Caco-2 (cell line): ENCODE data around the gene CAMTA2. TPM values are rescaled to one million over a fixed set of nuclear protein-coding genes. Genes with fewer than 3 reads are reported as not detected.

Source experiments
- BruUV-seq: library from RNA; stranded (reverse); fragments of 400-500 nt; replicated peaks from 2 replicates; lab custom pipeline; 2021; lab: Mats Ljungman, UMichigan
- CTCF ChIA-PET: fragments of 300-600 bp; sonication (Branson Sonifier 250); formaldehyde crosslinking; loops from one replicate; lab custom pipeline; 2022; ENCODE audit warnings: antibody characterized with exemption; lab: Charles Lee
- POLR2A ChIA-PET: fragments of 300-600 bp; sonication (Branson Sonifier 250); formaldehyde crosslinking; loops from one replicate; lab custom pipeline; 2022; ENCODE audit warnings: antibody characterized with exemption; lab: Charles Lee
- DNase-seq, 2 experiments: peaks; one replicate each; pipeline versions ENCODE4 v3.0.0 to v3.0.0-alpha.2; 2020 to 2022
- H3K27me3 ChIP-seq: replicated peaks from 2 replicates; pipeline ENCODE4 v1.6.0; 2011; ENCODE audit warnings: low read length; ENCODE audit not compliant: control insufficient read depth, insufficient read depth
- H3K36me3 ChIP-seq: 2 replicates; pipeline ENCODE4 v1.5.1; 2011; ENCODE audit warnings: low read length; ENCODE audit not compliant: control insufficient read depth, insufficient read depth
- H3K4me1 ChIP-seq: fragments of 250-450 bp; sonication (Bioruptor Pico); 2 replicates; pipeline ENCODE4 v1.5.1; 2020; ENCODE audit warnings: mild to moderate bottlenecking
- H3K4me3 ChIP-seq: 2 replicates; pipeline ENCODE4 v1.5.1; 2011; ENCODE audit warnings: low read depth, mild to moderate bottlenecking, control low read depth, low read length
- H3K9me3 ChIP-seq: fragments of 250-450 bp; sonication (Bioruptor Pico); 2 replicates; pipeline ENCODE4 v1.5.1; 2020; ENCODE audit warnings: mild to moderate bottlenecking, moderate library complexity
- H3K27ac Mint-ChIP-seq: one replicate; pipeline ENCODE4 v1.8.0; 2022; ENCODE audit warnings: mixed read lengths; ENCODE audit not compliant: unreplicated experiment
- H3K27me3 Mint-ChIP-seq: one replicate; pipeline ENCODE4 v1.8.0; 2022; ENCODE audit warnings: mixed read lengths; ENCODE audit not compliant: insufficient read depth, unreplicated experiment
- H3K36me3 Mint-ChIP-seq: one replicate; pipeline ENCODE4 v1.8.0; 2022; ENCODE audit warnings: mild to moderate bottlenecking, mixed read lengths; ENCODE audit not compliant: insufficient read depth, unreplicated experiment
- H3K4me1 Mint-ChIP-seq: one replicate; pipeline ENCODE4 v1.8.0; 2022; ENCODE audit warnings: low read depth, mixed read lengths; ENCODE audit not compliant: unreplicated experiment
- H3K4me3 Mint-ChIP-seq: one replicate; pipeline ENCODE4 v1.8.0; 2022; ENCODE audit warnings: mild to moderate bottlenecking, moderate library complexity, mixed read lengths; ENCODE audit not compliant: unreplicated experiment
- H3K9me3 Mint-ChIP-seq: one replicate; pipeline ENCODE4 v1.8.0; 2022; ENCODE audit warnings: mixed read lengths; ENCODE audit not compliant: unreplicated experiment
- CTCF ChIP-seq, 2 experiments: fragments of 200-600 bp in 1 of 2; IDR thresholded peaks; 1 replicate in 1 of 2; 2 replicates in 1 of 2; pipeline versions ENCODE4 v1.5.1 to v1.8.0; 2011 to 2022; ENCODE audit warnings: antibody characterized with exemption in 1 of 2, control low read depth in 1 of 2, inconsistent platforms in 1 of 2, low read depth in 1 of 2, low read length in 1 of 2, mild to moderate bottlenecking in 1 of 2, moderate library complexity in 1 of 2; ENCODE audit not compliant: insufficient read depth in 1 of 2, severe bottlenecking in 1 of 2, unreplicated experiment in 1 of 2
- intact Hi-C: fragments of 100-400 bp; cut with micrococcal nuclease; formaldehyde crosslinking; loops from one replicate; pipeline ENCODE4 v1.10.0; 2022; ENCODE audit not compliant: unreplicated experiment
- total RNA-seq: library from RNA; stranded (reverse); gene quantifications from 2 replicates; pipeline ENCODE4 v1.2.3, GENCODE V29; 2022

The CAMTA2 gene
- total RNA-seq, 1 experiment from 2014 or later = 18.8 TPM

GRCh38 chr17:5027916-5028315, 40.4 kb upstream of the CAMTA2 start:
- H3K27me3 ChIP-seq = no peaks in the 10 kb centered on the region
- no peak overlapping the region for H3K4me3 ChIP-seq
- no peak for TF ChIP-seq CTCF (IDR thresholded peaks at IDR 0.05; ENCODE audit: insufficient read depth in 1 of 2, low read depth in 1 of 2, low read length in 1 of 2, severe bottlenecking in 1 of 2, unreplicated experiment in 1 of 2)
- ChIA-PET POLR2A (no interaction called here), CTCF (no interaction called here)
- BruUV-seq = no TSS peak
- Mint-ChIP-seq H3K27me3 (no peaks in the 10 kb centered on the region), H3K4me3 (no peak overlapping the region), H3K36me3 (peaks cover 5% of the 10 kb centered on the region), H3K9me3 (no peaks in the 10 kb centered on the region), H3K27ac (no peak overlapping the region), H3K4me1 (peaks cover 10% of the 10 kb centered on the region)
- no peaks in the 10 kb centered on the region for H3K9me3 ChIP-seq
- no peaks in the 10 kb centered on the region for H3K36me3 ChIP-seq
- intact Hi-C loops = no loop called here
- DNase-seq = no peak
- no peaks in the 10 kb centered on the region for H3K4me1 ChIP-seq

- H3K36me3 ChIP-seq = no peaks in the 10 kb centered on the region
- Mint-ChIP-seq H3K36me3 (peaks cover 8% of the 10 kb centered on the region), H3K27ac (no peak overlapping the region), H3K4me1 (peaks cover 10% of the 10 kb centered on the region), H3K9me3 (no peaks in the 10 kb centered on the region), H3K27me3 (no peaks in the 10 kb centered on the region), H3K4me3 (no peak overlapping the region)
- ChIA-PET POLR2A (no interaction called here), CTCF (no interaction called here)
- no TSS peak for BruUV-seq
- H3K9me3 ChIP-seq = no peaks in the 10 kb centered on the region
- no peak for DNase-seq
- intact Hi-C loops = no loop called here
- no peaks in the 10 kb centered on the region for H3K4me1 ChIP-seq
- no peaks in the 10 kb centered on the region for H3K27me3 ChIP-seq
- H3K4me3 ChIP-seq = no peak overlapping the region
- TF ChIP-seq CTCF (IDR thresholded peaks at IDR 0.05; ENCODE audit: insufficient read depth in 1 of 2, low read depth in 1 of 2, low read length in 1 of 2, severe bottlenecking in 1 of 2, unreplicated experiment in 1 of 2) = no peak
These were observed 39.8 kb upstream of the CAMTA2 start for GRCh38 chr17:5027299-5027698.

GRCh38 chr17:5024604-5025003, 37.1 kb upstream of the CAMTA2 start:
- H3K4me1 ChIP-seq = no peaks in the 10 kb centered on the region
- ChIA-PET POLR2A (no interaction called here), CTCF (no interaction called here)
- H3K4me1 Mint-ChIP-seq = peaks cover 10% of the 10 kb centered on the region
- H3K9me3 ChIP-seq = no peaks in the 10 kb centered on the region
- H3K36me3 ChIP-seq = no peaks in the 10 kb centered on the region
- no peaks in the 10 kb centered on the region for H3K27me3 ChIP-seq
- peaks cover 31% of the 10 kb centered on the region for H3K36me3 Mint-ChIP-seq
- DNase-seq = no peak
- no peak overlapping the region for H3K27ac Mint-ChIP-seq
- no peak for TF ChIP-seq CTCF (IDR thresholded peaks at IDR 0.05; ENCODE audit: insufficient read depth in 1 of 2, low read depth in 1 of 2, low read length in 1 of 2, severe bottlenecking in 1 of 2, unreplicated experiment in 1 of 2)
- intact Hi-C loops = no loop called here
- no peaks in the 10 kb centered on the region for H3K9me3 Mint-ChIP-seq
- H3K27me3 Mint-ChIP-seq = no peaks in the 10 kb centered on the region
- no peak overlapping the region for H3K4me3 ChIP-seq
- BruUV-seq = no TSS peak
- H3K4me3 Mint-ChIP-seq = no peak overlapping the region
